NCI-H526 (cell line): Measurements from ENCODE around the gene STK16.
"Not testable (repeated sequence)": the region's sequence is repeated elsewhere in the genome, so short reads cannot be mapped to it uniquely, and the experiment has no call there.

Source experiments
- DNase-seq, 2 experiments: peaks; one replicate each; lab custom pipeline; 2025; lab: John Stamatoyannopoulos, UW

The STK16 gene

DNA sequence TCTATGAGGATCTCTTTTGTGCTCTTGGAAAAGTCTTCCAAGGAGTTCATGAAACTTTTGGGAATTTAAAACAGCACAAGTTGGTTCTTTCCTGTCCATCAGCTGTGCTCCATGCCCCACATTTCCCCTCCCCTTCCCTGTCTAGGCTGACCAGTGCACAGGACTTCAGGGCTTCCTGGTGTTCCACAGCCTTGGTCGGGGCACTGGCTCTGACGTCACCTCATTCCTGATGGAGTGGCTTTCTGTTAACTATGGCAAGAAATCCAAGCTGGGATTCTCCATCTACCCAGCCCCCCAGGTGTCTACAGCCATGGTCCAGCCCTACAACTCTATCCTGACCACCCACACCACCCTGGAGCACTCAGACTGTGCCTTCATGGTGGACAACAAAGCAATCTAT lies 25.7 kb downstream of the STK16 start:
- no peak for DNase-seq

DNA sequence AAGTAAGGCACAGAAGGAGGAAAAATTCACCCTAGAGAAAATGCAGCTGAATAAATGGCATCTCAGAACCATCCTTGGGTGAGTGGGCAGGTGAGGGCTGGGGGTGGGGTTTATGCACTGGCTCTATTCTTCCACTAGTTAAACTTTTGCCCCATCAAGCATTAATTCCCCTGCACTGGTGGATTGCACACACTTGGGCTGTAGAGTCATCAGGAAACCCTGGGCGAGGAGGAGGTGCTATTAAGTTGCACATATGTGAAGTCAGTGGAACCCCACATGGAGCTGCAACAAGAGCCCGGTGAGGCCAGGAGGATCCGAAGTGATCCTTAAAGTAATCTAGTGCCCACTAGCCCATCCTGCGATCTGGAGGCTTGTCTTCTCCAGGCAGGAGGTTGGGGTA lies 27.1 kb downstream of the STK16 start:
- no peak for DNase-seq

DNA sequence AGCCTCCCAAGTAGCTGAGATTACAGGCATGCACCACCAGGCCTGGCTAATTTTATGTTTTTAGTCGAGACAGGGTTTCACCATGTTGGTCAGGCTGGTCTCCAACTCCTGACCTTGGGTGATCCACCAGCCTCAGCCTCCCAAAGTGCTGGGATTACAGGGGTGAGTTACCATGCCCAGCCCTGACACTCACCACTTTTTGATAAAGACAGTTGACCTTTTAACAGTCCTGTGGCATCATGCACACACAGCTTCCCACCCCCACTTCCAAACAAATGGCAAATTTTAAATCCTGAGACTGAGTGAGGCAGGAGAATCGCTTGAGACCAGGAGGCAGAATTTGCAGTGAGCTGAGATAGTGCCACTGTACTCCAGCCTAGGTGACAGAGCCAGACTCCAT lies 27.7 kb downstream of the STK16 start:
- no peak for DNase-seq

- DNase-seq, result no peak
Measured at GRCh38 chr2:219273937-219274336, 28.7 kb downstream of the STK16 start.

GRCh38 chr2:219274361-219274921 lies 29.2 kb downstream of the STK16 start:
- no peak for DNase-seq

- DNase-seq, result peak; percentile 70 to 90
Measured at GRCh38 chr2:219277703-219278654, 32.7 kb downstream of the STK16 start.

GRCh38 chr2:219278655-219279150 lies 33.4 kb downstream of the STK16 start:
- peak in 1 of 2 experiments; percentile 44 for DNase-seq

DNA sequence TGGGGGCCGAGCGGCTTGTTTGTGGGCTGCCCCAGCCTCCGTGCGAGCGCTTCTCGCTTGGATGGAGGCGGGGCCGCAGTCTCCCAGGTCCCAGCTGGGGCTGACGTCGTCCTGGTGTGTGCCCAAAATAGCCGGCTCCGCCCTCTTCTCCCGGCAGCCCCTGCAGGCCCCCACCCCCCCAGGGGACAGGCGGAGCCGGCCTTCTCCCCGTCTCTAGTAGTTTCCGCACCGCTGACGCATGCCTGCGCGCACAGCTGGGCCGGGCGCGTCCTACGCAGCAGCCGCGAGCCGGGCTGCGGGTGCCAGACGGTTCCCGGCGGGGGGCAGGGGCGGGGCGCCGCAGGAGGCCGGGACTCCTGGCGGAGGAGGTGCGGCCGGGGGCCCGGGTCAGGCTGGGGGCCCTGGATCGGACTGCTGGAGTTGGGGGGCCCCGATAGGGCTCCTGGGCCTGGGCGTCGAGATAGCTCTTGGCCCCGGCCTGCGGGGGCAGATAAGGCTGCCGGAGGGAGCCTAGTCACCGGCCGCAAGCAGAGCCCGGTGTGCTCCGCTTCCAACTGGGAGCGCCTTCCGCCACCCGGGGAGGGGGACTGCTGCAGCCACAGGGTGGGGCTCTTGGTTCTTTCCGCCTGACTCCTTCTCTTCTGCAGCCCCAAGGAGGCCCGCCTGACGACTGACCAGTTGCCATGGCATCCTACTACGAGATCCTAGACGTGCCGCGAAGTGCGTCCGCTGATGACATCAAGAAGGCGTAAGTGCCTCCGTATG lies 34.1 kb downstream of the STK16 start, which contains the start of gene DNAJB2:
Gene DNAJB2 (plus strand): TSS at position 216 of the 765 bp plus-strand sequence. CDS start 468 bp downstream, at position 684.
- peak; percentile 86 to 98 for DNase-seq

DNA sequence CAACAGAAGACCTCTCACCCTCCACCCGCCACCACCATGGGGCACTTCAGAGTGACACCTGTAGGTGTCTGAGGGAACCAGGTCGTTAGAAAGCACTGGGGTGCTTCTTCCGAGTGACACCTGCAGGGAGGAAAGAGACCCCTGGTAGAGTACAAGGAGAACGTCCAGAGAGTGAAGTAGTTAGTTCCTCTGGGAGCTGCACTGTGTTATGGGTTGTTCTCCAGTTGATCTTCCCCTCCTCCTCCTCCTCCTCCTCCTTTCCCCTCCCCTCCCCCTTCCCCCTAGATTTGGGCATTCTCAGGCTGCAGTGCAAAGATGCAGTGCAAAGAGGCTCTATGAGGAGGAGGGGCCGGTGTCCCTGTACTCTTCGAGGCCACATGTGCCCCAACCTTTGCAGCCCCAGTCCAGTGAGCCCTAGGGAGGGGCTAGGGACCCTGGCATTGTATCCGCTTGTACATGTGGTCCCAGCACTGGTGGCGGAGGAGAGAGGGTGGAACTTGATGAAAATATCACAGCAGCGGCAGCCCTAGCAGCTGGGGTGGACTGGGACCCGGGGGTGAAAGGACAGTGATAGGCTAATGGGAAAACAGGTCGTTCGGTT lies 34.7 kb downstream of the STK16 start:
- no peak for DNase-seq

DNA sequence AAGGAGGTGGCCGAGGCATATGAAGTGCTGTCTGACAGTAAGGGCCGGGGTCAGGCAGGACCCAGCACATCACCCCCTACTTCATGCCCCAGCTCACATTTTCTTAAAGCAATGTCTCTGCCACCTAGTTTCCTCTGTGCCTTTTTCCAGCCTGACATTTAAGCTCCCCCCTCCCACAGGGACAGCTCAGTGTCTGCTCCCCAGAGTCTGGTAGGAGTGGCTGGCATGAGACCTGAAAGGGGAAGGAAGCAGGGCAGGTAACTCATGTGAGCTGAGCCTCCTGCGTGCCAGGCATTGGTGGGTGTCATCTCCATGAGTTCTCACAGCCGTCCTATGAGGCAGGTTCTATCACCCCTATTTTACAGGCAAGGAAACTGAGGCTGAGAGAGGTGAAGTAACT lies 35.4 kb downstream of the STK16 start:
- no peak for DNase-seq

- DNase-seq, result no peak
Measured at GRCh38 chr2:219281588-219281987, 36.3 kb downstream of the STK16 start.

GRCh38 chr2:219282375-219282774 lies 37.1 kb downstream of the STK16 start:
- no peak for DNase-seq

DNA sequence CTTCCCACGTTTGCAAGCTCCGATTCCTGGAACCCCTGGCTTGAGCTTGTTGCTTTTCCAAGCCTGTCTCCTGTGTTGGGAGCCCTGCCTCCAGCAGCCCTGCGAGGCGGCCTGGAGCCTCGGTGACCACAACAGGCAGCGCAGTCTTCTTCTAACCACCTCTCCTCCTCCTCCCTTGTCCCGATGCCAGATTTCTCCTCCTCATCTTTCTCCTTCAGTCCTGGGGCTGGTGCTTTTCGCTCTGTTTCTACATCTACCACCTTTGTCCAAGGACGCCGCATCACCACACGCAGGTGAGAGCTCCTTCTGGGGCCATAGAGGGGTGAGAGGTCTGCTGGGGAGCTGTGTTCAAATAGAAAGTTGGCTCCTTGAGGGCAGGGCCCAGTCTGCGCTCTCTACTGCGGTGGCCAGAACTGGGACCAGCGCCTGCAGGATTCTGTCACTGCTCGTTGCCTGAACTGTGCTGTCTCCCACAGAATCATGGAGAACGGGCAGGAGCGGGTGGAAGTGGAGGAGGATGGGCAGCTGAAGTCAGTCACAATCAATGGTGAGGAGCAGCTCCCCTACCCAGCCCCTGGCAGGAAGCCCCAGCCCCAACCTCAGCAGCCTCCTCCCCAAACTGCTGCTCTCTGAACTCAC lies 37.8 kb downstream of the STK16 start:
- no peak for DNase-seq

GRCh38 chr2:219284501-219285372 lies 39.5 kb downstream of the STK16 start:
- DNase-seq, result no peak

DNA sequence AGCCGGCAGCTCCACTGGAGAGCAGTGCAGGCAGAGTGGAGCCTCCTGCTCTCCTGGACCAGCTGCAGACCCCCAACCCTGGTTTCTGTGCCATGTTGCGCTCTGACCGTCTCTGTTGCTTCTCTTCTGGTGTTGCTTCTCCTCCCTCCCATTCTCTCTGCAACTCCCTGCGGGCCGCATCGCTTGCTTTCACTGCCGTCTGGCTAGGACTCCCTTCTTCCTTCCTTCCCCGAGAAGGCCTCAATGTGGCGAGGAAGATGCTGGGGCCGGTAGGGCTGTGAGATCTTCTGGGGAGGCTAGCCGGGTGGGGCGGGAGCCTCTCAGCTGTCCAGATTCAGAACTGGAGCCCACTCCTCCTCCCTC lies 40.1 kb downstream of the STK16 start:
- DNase-seq, result no peak

- peak in 1 of 2 experiments; percentile 57 for DNase-seq
Measured at GRCh38 chr2:219285894-219286425, 40.7 kb downstream of the STK16 start.

DNA sequence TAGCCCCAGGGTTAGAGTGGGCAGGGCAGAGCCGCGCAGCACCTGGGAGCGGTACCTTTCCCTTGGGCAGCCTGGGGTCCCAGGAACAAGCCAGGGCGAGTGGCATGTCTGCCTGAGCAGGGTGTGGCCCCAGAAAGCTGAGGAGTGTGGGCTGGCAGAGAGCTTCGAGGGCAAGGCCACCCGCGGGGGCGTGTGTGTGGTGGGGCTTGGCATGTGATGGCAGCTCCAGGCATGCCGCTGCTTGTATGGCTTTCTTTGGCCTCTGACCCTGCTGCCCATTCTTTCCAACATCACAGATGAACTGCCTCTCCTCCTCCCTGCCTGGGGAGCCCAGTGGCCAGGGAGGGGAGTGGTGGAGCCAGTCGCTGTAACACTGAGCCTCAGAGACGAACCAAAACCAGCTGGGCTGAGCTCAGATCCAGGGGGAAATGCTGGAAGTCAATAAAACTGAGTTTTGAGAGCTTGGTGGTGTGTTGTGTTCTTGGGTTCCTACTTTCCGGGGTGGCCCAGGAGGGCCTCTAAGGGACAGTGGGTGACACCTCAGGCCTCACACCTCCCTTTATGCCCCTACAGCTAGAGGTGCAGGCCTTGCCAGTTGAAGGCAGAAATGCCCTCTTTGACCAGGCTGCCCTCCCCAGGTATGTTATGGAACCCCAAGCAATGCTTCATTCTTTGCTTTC lies 41.3 kb downstream of the STK16 start:
- DNase-seq, result no peak

DNA sequence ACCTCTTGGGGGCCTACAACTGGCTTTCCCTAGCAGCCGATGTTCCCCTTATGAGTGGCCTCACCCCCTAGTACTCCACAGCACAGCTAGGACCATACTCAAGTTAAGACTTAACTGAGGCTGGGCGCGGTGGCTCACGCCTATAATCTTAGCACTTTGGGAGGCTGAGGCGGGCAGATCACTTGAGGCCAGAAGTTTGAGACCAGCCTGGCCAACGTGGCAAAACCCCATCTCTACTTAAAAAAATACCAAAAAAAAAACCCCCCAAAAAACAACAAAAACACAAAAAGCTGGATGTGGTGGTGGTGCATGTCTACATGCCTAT lies 41.8 kb downstream of the STK16 start:
- not testable (repeated sequence) for DNase-seq

GRCh38 chr2:219287580-219288265 lies 42.4 kb downstream of the STK16 start:
- no peak for DNase-seq
